HG03354 (cell line): Measurements from ENCODE around the gene CLDN1.

Source experiments
- ATAC-seq: cut with Tn5 transposase; IDR thresholded peaks from one replicate; pipeline ENCODE4 v1.9.1; 2021; ENCODE audit warnings: mild to moderate bottlenecking; ENCODE audit not compliant: unreplicated experiment, poor library complexity, severe bottlenecking

CLDN1 gene

DNA sequence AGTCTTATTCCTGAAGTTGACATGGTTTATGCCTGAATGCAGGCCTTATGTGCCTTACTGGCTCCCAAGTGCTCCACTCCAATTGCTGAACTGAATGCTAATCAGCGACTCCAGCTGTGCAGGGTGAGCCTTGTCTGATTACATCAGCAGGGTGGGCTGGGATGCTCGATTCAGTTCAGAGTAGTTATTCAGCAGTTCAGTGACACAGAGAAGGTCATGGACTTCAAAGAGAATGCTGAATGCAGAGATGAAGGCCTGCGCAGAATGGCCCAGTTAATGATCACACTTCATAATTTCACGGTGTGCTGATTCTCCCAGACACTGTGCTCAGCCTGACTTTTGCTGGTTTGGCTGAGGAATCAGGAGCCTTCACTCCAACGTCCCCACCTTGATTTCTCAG is 63.6 kb downstream of the CLDN1 start:
- no peak for ATAC-seq
